ENCODE results near the gene FAM187B.

DNA sequence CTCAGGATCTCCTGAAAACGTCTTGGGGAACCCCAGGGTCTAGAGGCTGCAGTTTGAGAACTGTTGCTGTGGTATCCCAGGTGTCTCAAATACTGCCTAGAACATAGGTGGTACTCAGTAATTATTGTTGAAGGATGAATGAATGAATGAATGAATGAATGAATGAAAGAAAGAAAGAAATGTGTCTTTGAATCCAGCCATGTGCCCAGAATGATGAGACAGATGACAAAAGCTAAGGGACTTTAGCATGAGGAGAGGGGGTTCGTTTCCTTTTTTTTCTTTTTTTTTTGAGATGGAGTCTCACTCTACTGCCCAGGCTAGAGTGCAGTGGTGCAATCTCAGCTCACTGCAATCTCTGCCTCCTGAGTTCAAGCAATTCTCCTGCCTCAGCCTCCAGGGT is 28.0 kb upstream of the FAM187B start:
- TF ChIP-seq, protein P1, sequence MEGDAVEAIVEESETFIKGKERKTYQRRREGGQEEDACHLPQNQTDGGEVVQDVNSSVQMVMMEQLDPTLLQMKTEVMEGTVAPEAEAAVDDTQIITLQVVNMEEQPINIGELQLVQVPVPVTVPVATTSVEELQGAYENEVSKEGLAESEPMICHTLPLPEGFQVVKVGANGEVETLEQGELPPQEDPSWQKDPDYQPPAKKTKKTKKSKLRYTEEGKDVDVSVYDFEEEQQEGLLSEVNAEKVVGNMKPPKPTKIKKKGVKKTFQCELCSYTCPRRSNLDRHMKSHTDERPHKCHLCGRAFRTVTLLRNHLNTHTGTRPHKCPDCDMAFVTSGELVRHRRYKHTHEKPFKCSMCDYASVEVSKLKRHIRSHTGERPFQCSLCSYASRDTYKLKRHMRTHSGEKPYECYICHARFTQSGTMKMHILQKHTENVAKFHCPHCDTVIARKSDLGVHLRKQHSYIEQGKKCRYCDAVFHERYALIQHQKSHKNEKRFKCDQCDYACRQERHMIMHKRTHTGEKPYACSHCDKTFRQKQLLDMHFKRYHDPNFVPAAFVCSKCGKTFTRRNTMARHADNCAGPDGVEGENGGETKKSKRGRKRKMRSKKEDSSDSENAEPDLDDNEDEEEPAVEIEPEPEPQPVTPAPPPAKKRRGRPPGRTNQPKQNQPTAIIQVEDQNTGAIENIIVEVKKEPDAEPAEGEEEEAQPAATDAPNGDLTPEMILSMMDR (conservative IDR thresholded peaks at IDR 0.05; ENCODE audit: low read depth in 2 of 2): no peak
- TF ChIP-seq POLR2AphosphoS5 (IDR thresholded peaks at IDR 0.05; ENCODE audit: low read depth) (no peak), EZH2 (IDR thresholded peaks at IDR 0.05; ENCODE audit: low read depth, unreplicated experiment) (no peak)
